Neuronal stem cell (in vitro differentiated cells): Measurements from ENCODE around the gene PANK4.

ENCODE experiments used
- DNase-seq: peaks from one replicate; pipeline ENCODE4 v3.0.0-alpha.2; 2013; ENCODE audit warnings: low spot score
- H2AFZ ChIP-seq: one replicate; pipeline ENCODE4 v1.6.1; 2013; ENCODE audit warnings: mild to moderate bottlenecking, low read length, inconsistent platforms
- H2AK5ac ChIP-seq: 2 replicates; pipeline ENCODE4 v1.6.1; 2013; ENCODE audit warnings: low read depth, mild to moderate bottlenecking, inconsistent platforms, low read length, moderate library complexity, mixed read lengths
- H2BK120ac ChIP-seq: 2 replicates; pipeline ENCODE4 v1.6.1; 2013; ENCODE audit warnings: low read depth, mild to moderate bottlenecking, inconsistent platforms, low read length, moderate library complexity, mixed read lengths
- H2BK12ac ChIP-seq: one replicate; pipeline ENCODE4 v1.6.1; 2013; ENCODE audit warnings: low read length, inconsistent platforms
- H2BK15ac ChIP-seq: 2 replicates; pipeline ENCODE4 v1.6.1; 2013; ENCODE audit warnings: mild to moderate bottlenecking, low read length, inconsistent platforms, mixed read lengths
- H2BK5ac ChIP-seq: one replicate; pipeline ENCODE4 v1.6.1; 2013; ENCODE audit warnings: inconsistent platforms, mild to moderate bottlenecking, low read length, moderate library complexity
- H3K14ac ChIP-seq: one replicate; pipeline ENCODE4 v1.6.1; 2013; ENCODE audit warnings: low read length, inconsistent platforms
- H3K18ac ChIP-seq: 2 replicates; pipeline ENCODE4 v1.6.1; 2013; ENCODE audit warnings: low read length, inconsistent platforms
- H3K23ac ChIP-seq: 2 replicates; pipeline ENCODE4 v1.6.1; 2013; ENCODE audit warnings: low read depth, mild to moderate bottlenecking, mixed read lengths, low read length, inconsistent platforms; ENCODE audit not compliant: poor library complexity
- H3K27ac ChIP-seq: replicated peaks from 3 replicates; pipeline ENCODE4 v1.5.1; 2013; ENCODE audit warnings: low read length, inconsistent platforms
- H3K27me3 ChIP-seq, 3 experiments: 2 replicates each; pipeline ENCODE4 v1.6.1; 2013; ENCODE audit warnings: low read length in 3 of 3, mild to moderate bottlenecking in 2 of 3, inconsistent platforms in 1 of 3, low read depth in 1 of 3, mixed read lengths in 1 of 3, moderate library complexity in 1 of 3; ENCODE audit not compliant: control insufficient read depth in 3 of 3, insufficient read depth in 3 of 3
- H3K36me3 ChIP-seq, 2 donors: replicated peaks in 1 of 2; 2 replicates each; pipeline ENCODE4 v1.6.1; 2013; ENCODE audit warnings: low read length in 2 of 2; ENCODE audit not compliant: control insufficient read depth in 2 of 2, insufficient read depth in 2 of 2
- H3K4ac ChIP-seq: 2 replicates; pipeline ENCODE4 v1.6.1; 2013; ENCODE audit warnings: inconsistent platforms, mild to moderate bottlenecking, low read length, moderate library complexity
- H3K4me1 ChIP-seq, 2 donors: 1 replicate in 1 of 2; 2 replicates in 1 of 2; pipeline ENCODE4 v1.6.1; 2013; ENCODE audit warnings: low read length in 2 of 2, low read depth in 1 of 2; ENCODE audit not compliant: control insufficient read depth in 2 of 2, insufficient read depth in 1 of 2
- H3K4me2 ChIP-seq: one replicate; pipeline ENCODE4 v1.6.1; 2013; ENCODE audit warnings: mild to moderate bottlenecking, low read length, inconsistent platforms; ENCODE audit not compliant: insufficient read depth, poor library complexity, severe bottlenecking
- H3K4me3 ChIP-seq, 2 donors: 2 replicates each; pipeline ENCODE4 v1.5.1; 2013; ENCODE audit warnings: low read length in 2 of 2, mild to moderate bottlenecking in 2 of 2, inconsistent platforms in 1 of 2, moderate library complexity in 1 of 2
- H3K79me1 ChIP-seq: one replicate; pipeline ENCODE4 v1.6.1; 2013; ENCODE audit warnings: low read depth, mild to moderate bottlenecking, inconsistent platforms, low read length, moderate library complexity
- H3K9ac ChIP-seq: one replicate; pipeline ENCODE4 v1.6.1; 2013; ENCODE audit warnings: mild to moderate bottlenecking, low read depth, low read length, inconsistent platforms; ENCODE audit not compliant: poor library complexity
- H3K9me3 ChIP-seq, 2 donors: replicated peaks in 1 of 2; 2 replicates each; pipeline versions ENCODE3 to v1.6.1; 2013; ENCODE audit warnings: low read length in 2 of 2, mild to moderate bottlenecking in 2 of 2, inconsistent platforms in 1 of 2, low read depth in 1 of 2, mixed read lengths in 1 of 2, moderate library complexity in 1 of 2; ENCODE audit not compliant: control insufficient read depth in 2 of 2, insufficient read depth in 1 of 2
- H4K8ac ChIP-seq: one replicate; pipeline ENCODE4 v1.6.1; 2013; ENCODE audit warnings: low read depth, mild to moderate bottlenecking, inconsistent platforms, low read length, moderate library complexity
- H4K91ac ChIP-seq: one replicate; pipeline ENCODE4 v1.6.1; 2013; ENCODE audit warnings: low read length, low read depth, mild to moderate bottlenecking, inconsistent platforms; ENCODE audit not compliant: poor library complexity
- WGBS, 2 donors: extraction: QIAGEN DNeasy Blood & Tissue Kit; methylation state at CpG; one replicate each; pipeline ENCODE4 v1.1.7; 2013; ENCODE audit warnings: missing lambda C conversion rate in 2 of 2, mixed read lengths in 1 of 2; ENCODE audit not compliant: insufficient read length in 2 of 2, insufficient replicate concordance in 1 of 2; ENCODE audit errors: extremely low coverage in 2 of 2; 5-methylcytosine and 5-hydroxymethylcytosine counted together

The PANK4 gene

DNA sequence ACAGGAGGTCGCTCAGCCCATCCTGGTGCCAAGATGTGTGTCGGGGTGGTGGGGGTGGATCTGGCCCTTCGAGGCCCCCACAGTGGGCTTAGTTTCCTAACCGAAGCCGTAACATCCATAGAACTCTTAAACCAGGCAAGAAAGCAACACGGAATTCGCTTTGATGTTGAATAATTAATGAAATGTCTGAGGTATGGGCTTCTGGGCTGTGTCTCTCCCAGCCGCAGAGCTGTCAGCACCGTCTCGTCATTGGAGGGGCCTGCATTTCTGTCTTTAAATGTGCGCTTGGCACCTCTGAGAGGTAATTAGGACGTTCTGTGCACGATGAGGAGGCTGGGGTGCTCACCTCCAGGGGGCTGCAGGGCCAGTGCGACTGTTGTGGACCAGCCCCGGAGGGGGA is 63.6 kb downstream of the PANK4 start:
- no peaks in the 10 kb centered on the region for H3K36me3 ChIP-seq
- H3K4me1 ChIP-seq, result peaks cover 14 to 27% of the 10 kb centered on the region in 2 donors
- H2BK120ac ChIP-seq, result no peak overlapping the region
- H2BK5ac ChIP-seq, result peak overlapping the region; percentile 90
- peak overlapping the region; percentile 64 for H2BK15ac ChIP-seq
- peak overlapping the region; percentile 76 for H3K18ac ChIP-seq
- H3K14ac ChIP-seq, result peak overlapping the region; percentile 63
- no peaks in the 10 kb centered on the region for H3K9me3 ChIP-seq
- H3K4me3 ChIP-seq, result no peak overlapping the region
- no peak overlapping the region for H4K8ac ChIP-seq
- H4K91ac ChIP-seq, result no peak overlapping the region
- H3K27ac ChIP-seq, result no peak overlapping the region
- peaks cover 7% of the 10 kb centered on the region for H3K79me1 ChIP-seq
- no peak overlapping the region for H2AK5ac ChIP-seq
- H2BK12ac ChIP-seq, result peak overlapping the region; percentile 41
- H3K4me2 ChIP-seq, result no peak overlapping the region
- WGBS, 2 donors, result no CpG with 5 or more reads among the region's 15 CpGs
- peak overlapping the region; percentile 75 for H3K23ac ChIP-seq
- no peak for DNase-seq
- no peak overlapping the region for H3K4ac ChIP-seq
- peaks cover 0 to 71% (median 0%) of the 10 kb centered on the region in 3 experiments for H3K27me3 ChIP-seq
- H2AFZ ChIP-seq, result no peak overlapping the region
- no peak overlapping the region for H3K9ac ChIP-seq

DNA sequence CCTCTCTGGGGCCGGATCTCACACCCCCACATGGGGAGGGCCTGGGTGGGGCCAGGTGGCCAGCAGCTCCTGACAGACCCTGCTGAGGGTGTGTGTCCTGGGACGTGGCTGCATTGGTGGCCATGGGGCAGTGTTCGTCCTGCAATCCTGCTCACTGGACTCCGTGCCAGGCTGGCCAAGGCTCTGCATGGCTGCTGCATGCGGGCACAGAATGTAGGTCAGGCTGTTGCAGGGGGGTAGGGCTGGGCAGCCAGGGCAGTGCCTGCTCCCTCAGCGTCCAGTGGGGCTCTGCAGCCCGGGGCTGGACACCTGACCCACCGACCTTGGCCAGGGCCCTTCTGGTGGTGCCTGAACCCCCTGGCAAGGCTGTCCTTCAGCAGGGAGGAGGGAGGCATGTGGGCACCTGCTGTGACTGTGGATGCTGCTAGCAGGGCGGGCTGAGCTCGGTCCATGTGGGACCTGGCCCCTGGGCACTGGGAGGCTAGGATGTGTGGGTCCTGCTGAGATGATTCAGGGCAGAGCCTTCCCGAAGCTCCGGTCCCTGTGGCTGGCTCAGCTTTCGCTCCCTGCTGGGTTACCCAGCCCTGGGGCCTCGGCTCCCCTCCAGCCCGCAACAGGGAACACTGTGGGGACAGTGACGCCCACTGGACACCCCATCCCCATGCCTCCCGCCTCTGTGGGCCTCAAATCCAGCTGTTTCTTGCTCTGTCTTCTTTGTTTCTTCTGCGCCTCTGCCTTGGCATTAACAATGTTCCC is 65.2 kb downstream of the PANK4 start:
- Histone ChIP-seq H2AK5ac (peak overlapping the region; percentile 94), H3K27me3 (peaks cover 0 to 78% (median 0%) of the 10 kb centered on the region in 3 experiments)

DNA sequence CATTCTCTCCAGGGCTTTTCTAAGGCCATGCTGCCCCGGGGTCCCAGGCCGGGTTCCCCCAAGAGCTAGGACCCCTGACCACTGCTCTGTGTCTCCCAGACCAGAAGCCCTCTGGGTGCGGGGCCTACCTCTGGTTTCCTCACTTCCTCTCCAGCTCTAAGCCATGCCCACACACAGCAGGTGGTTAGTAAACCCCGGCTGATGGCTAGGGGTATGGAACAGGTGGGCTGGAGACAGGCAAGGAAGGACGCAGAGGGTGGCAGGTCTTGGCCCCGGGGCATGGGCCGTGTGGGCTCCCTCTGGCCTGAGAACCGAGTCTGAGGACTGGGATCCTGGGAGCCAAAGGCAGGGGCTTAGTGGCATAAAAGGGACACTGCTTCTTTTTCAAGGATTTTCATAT is 66.2 kb downstream of the PANK4 start:
- WGBS, 2 donors, result no CpG with 5 or more reads among the region's 8 CpGs
- H3K23ac ChIP-seq, result no peak overlapping the region
- no peak overlapping the region for H3K4me3 ChIP-seq
- peak overlapping the region; percentile 71 for H2BK5ac ChIP-seq
- peak overlapping the region; percentile 89 for H3K18ac ChIP-seq
- no peaks in the 10 kb centered on the region for H3K9me3 ChIP-seq
- no peak overlapping the region for H4K8ac ChIP-seq
- H3K79me1 ChIP-seq, result peaks cover 8% of the 10 kb centered on the region
- H2AK5ac ChIP-seq, result peak overlapping the region; percentile 94
- no peak overlapping the region for H3K4me2 ChIP-seq
- DNase-seq, result no peak
- peak overlapping the region; percentile 63 for H2BK120ac ChIP-seq
- H3K4me1 ChIP-seq, result peaks cover 9 to 17% of the 10 kb centered on the region in 2 donors
- peak overlapping the region; percentile 23 for H3K4ac ChIP-seq
- H3K9ac ChIP-seq, result peak overlapping the region; percentile 60
- H3K27me3 ChIP-seq, result peaks cover 0 to 76% (median 0%) of the 10 kb centered on the region in 3 experiments
- peak overlapping the region; percentile 89 for H3K14ac ChIP-seq
- H2BK15ac ChIP-seq, result peak overlapping the region; percentile 93
- H2BK12ac ChIP-seq, result peak overlapping the region; percentile 22
- H2AFZ ChIP-seq, result no peak overlapping the region
- no peaks in the 10 kb centered on the region for H3K36me3 ChIP-seq
- no peak overlapping the region for H4K91ac ChIP-seq
- H3K27ac ChIP-seq, result no peak overlapping the region

More for the DNA sequence above, 65.2 kb downstream of the PANK4 start:
- H3K36me3 ChIP-seq, result no peaks in the 10 kb centered on the region
- H4K8ac ChIP-seq, result no peak overlapping the region
- H3K9me3 ChIP-seq, result no peaks in the 10 kb centered on the region
- H3K23ac ChIP-seq, result peak overlapping the region; percentile 67
- H3K14ac ChIP-seq, result peak overlapping the region; percentile 75
- no CpG with 5 or more reads among the region's 18 CpGs for WGBS, 2 donors
- peak overlapping the region; percentile 90 for H2BK12ac ChIP-seq
- no peak overlapping the region for H3K4ac ChIP-seq
- H4K91ac ChIP-seq, result no peak overlapping the region
- no peak overlapping the region for H2BK120ac ChIP-seq
- no peak for DNase-seq
- H3K18ac ChIP-seq, result peak overlapping the region; percentile 94
- peak overlapping the region; percentile 71 for H2BK5ac ChIP-seq
- H2BK15ac ChIP-seq, result peak overlapping the region; percentile 93
- no peak overlapping the region for H3K4me3 ChIP-seq
- H3K27ac ChIP-seq, result no peak overlapping the region
- H2AFZ ChIP-seq, result no peak overlapping the region
- H3K79me1 ChIP-seq, result peaks cover 8% of the 10 kb centered on the region
- H3K4me1 ChIP-seq, result peaks cover 9 to 21% of the 10 kb centered on the region in 2 donors
- H3K9ac ChIP-seq, result peak overlapping the region; percentile 44
- H3K4me2 ChIP-seq, result no peak overlapping the region

DNA sequence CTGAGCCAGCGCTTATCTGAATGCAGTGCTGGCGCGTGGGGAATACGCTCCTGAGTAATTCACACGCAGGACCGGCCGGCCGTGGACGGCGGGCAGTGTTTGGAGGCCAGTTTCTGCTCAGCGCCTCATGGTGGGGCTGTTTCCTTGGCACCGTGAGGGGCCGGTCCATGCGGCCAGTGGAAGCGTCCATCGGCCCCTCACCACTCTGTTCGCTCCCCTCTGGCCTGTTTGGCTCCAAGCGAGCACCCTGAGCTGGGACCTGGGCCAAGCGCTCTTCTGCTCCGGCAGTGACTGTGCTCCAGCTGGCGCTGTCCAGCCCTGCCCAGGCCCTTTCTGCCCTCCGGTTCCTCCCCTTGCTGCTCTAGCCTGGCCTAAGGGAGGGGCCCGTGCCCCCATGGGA is 66.6 kb downstream of the PANK4 start:
- Histone ChIP-seq H2BK5ac (peak overlapping the region; percentile 71), H2BK15ac (peak overlapping the region; percentile 26), H3K4me3 (no peak overlapping the region), H3K4me2 (no peak overlapping the region), H3K9me3 (no peaks in the 10 kb centered on the region), H2BK12ac (peak overlapping the region; percentile 73), H3K18ac (peak overlapping the region; percentile 89), H3K4me1 (peaks cover 9 to 17% of the 10 kb centered on the region in 2 donors), H4K91ac (no peak overlapping the region), H3K23ac (peak overlapping the region; percentile 6), H2BK120ac (peak overlapping the region; percentile 63), H3K27me3 (peaks cover 0 to 74% (median 0%) of the 10 kb centered on the region in 3 experiments), H3K14ac (peak overlapping the region; percentile 47), H3K4ac (peak overlapping the region; percentile 23), H2AK5ac (peak overlapping the region; percentile 94), H3K79me1 (peaks cover 10% of the 10 kb centered on the region), H3K27ac (no peak overlapping the region), H3K36me3 (no peaks in the 10 kb centered on the region), H3K9ac (peak overlapping the region; percentile 60), H2AFZ (no peak overlapping the region), H4K8ac (no peak overlapping the region)
- no CpG with 5 or more reads among the region's 23 CpGs for WGBS, 2 donors
- no peak for DNase-seq
